Measurements from ENCODE around the gene KIF6.

Gene KIF6

GRCh38 chr6:39425346-39426072 lies 299.7 kb downstream of the KIF6 start:
- H3K27ac ChIP-seq (ENCODE audit: low read depth, low read length) = no peak overlapping the region
- TF ChIP-seq CTCF (IDR thresholded peaks at IDR 0.05; ENCODE audit: insufficient read depth, low read length, poor library complexity, severe bottlenecking) = no peak
- TF ChIP-seq EZH2phosphoT487 (conservative IDR thresholded peaks at IDR 0.05; ENCODE audit: low read length) = no peak
- no peaks in the 10 kb centered on the region for H4K20me1 ChIP-seq (ENCODE audit: low read depth, low read length)
- H3K4me2 ChIP-seq (ENCODE audit: low read depth, low read length, poor library complexity, severe bottlenecking) = no peak overlapping the region
- H3K9ac ChIP-seq (ENCODE audit: low read length) = no peak overlapping the region
- H2AFZ ChIP-seq (ENCODE audit: low read depth, low read length, severe bottlenecking) = no peak overlapping the region
- no peaks in the 10 kb centered on the region for H3K79me2 ChIP-seq (ENCODE audit: insufficient read depth, low read length)
- no peak overlapping the region for H3K4me3 ChIP-seq (ENCODE audit: insufficient read depth, low read length, poor library complexity, severe bottlenecking)
- no peaks in the 10 kb centered on the region for H3F3A ChIP-seq (ENCODE audit: insufficient read depth)
- no peaks in the 10 kb centered on the region for H3K27me3 ChIP-seq (ENCODE audit: low read length)
- no peaks in the 10 kb centered on the region for H3K9me3 ChIP-seq (ENCODE audit: insufficient read depth, low read length)
- no peaks in the 10 kb centered on the region for H3K9me2 ChIP-seq (replicated peaks; ENCODE audit: insufficient read depth, low read length)
- H3K36me3 ChIP-seq (ENCODE audit: low read length) = no peaks in the 10 kb centered on the region

- no peak for TF ChIP-seq EZH2phosphoT487 (conservative IDR thresholded peaks at IDR 0.05; ENCODE audit: low read length)
- no peak for TF ChIP-seq CTCF (IDR thresholded peaks at IDR 0.05; ENCODE audit: insufficient read depth, low read length, poor library complexity, severe bottlenecking)
- no peaks in the 10 kb centered on the region for H4K20me1 ChIP-seq (ENCODE audit: low read depth, low read length)
These were observed 300.4 kb downstream of the KIF6 start for GRCh38 chr6:39424831-39425230.

DNA sequence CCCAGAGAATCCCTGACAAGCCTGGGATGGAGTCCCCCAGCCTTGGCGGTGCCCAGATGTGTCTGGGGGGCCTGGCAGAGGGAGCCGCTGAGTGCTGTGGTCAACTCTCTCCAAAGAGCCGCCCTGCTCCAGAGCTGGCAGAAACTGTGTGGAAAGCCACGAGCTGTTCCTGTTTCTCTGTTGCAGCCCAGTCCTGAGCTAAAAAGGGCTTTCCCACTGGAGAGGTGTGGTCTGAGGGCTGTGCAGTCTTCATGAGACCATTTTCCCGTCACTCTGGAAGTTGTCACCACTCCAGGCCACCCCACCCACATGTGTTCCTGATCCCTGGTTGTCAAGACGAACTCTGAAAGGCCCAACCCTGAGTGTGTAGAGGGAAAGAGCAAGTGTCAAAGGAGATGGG lies 303.0 kb downstream of the KIF6 start:
- no peak for TF ChIP-seq CTCF (IDR thresholded peaks at IDR 0.05; ENCODE audit: insufficient read depth, low read length, poor library complexity, severe bottlenecking)
- no peak for TF ChIP-seq EZH2phosphoT487 (conservative IDR thresholded peaks at IDR 0.05; ENCODE audit: low read length)
- Histone ChIP-seq H3K27me3 (ENCODE audit: low read length) (no peaks in the 10 kb centered on the region), H3K79me2 (ENCODE audit: insufficient read depth, low read length) (no peaks in the 10 kb centered on the region), H2AFZ (ENCODE audit: low read depth, low read length, severe bottlenecking) (no peak overlapping the region), H3K4me2 (ENCODE audit: low read depth, low read length, poor library complexity, severe bottlenecking) (no peak overlapping the region), H3F3A (ENCODE audit: insufficient read depth) (no peaks in the 10 kb centered on the region), H3K9me2 (replicated peaks; ENCODE audit: insufficient read depth, low read length) (no peaks in the 10 kb centered on the region), H3K36me3 (ENCODE audit: low read length) (no peaks in the 10 kb centered on the region), H3K9me3 (ENCODE audit: insufficient read depth, low read length) (no peaks in the 10 kb centered on the region), H3K4me3 (ENCODE audit: insufficient read depth, low read length, poor library complexity, severe bottlenecking) (no peak overlapping the region), H3K27ac (ENCODE audit: low read depth, low read length) (no peak overlapping the region), H4K20me1 (ENCODE audit: low read depth, low read length) (no peaks in the 10 kb centered on the region), H3K9ac (ENCODE audit: low read length) (no peak overlapping the region)

More at GRCh38 chr6:39424831-39425230, 300.4 kb downstream of the KIF6 start:
- Histone ChIP-seq H3K79me2 (ENCODE audit: insufficient read depth, low read length) (no peaks in the 10 kb centered on the region), H3K27me3 (ENCODE audit: low read length) (no peaks in the 10 kb centered on the region), H3K4me3 (ENCODE audit: insufficient read depth, low read length, poor library complexity, severe bottlenecking) (no peak overlapping the region), H3K9me2 (replicated peaks; ENCODE audit: insufficient read depth, low read length) (no peaks in the 10 kb centered on the region), H3K4me2 (ENCODE audit: low read depth, low read length, poor library complexity, severe bottlenecking) (no peak overlapping the region), H2AFZ (ENCODE audit: low read depth, low read length, severe bottlenecking) (no peak overlapping the region), H3K9ac (ENCODE audit: low read length) (no peak overlapping the region), H3F3A (ENCODE audit: insufficient read depth) (no peaks in the 10 kb centered on the region), H3K9me3 (ENCODE audit: insufficient read depth, low read length) (no peaks in the 10 kb centered on the region), H3K36me3 (ENCODE audit: low read length) (no peaks in the 10 kb centered on the region), H3K27ac (ENCODE audit: low read depth, low read length) (no peak overlapping the region)
